ENCODE results near the gene CHST8.

CHST8 gene

GRCh38 chr19:33580026-33580644, 41.6 kb upstream of the CHST8 start:
- Histone ChIP-seq H3K9ac (ENCODE audit: low read length) (no peak overlapping the region), H3K27me3 (ENCODE audit: insufficient read depth, low read length) (no peaks in the 10 kb centered on the region), H3K4me3 (ENCODE audit: low read depth, low read length) (no peak overlapping the region), H3K36me3 (ENCODE audit: control insufficient read depth in 1 of 2, insufficient read depth in 2 of 2, low read length in 2 of 2) (no peaks in the 10 kb centered on the region), H2BK120ac (ENCODE audit: insufficient read depth, low read length, poor library complexity) (no peak overlapping the region), H3K79me1 (ENCODE audit: low read length) (no peaks in the 10 kb centered on the region), H4K91ac (ENCODE audit: low read depth, low read length) (no peak overlapping the region), H4K8ac (ENCODE audit: low read depth, low read length) (no peak overlapping the region), H2AK5ac (ENCODE audit: low read length) (no peak overlapping the region), H3K27ac (ENCODE audit: low read depth, low read length) (no peak overlapping the region), H3K14ac (ENCODE audit: low read length) (no peak overlapping the region), H3K23ac (ENCODE audit: low read length) (no peak overlapping the region), H3K79me2 (ENCODE audit: control insufficient read depth, insufficient read depth, low read length, poor library complexity) (no peaks in the 10 kb centered on the region), H2BK5ac (ENCODE audit: low read depth, low read length, poor library complexity) (no peak overlapping the region), H4K12ac (ENCODE audit: low read depth, low read length) (no peak overlapping the region), H3K4me2 (ENCODE audit: low read length) (no peak overlapping the region), H3K4me1 (ENCODE audit: control insufficient read depth in 1 of 2, insufficient read depth in 2 of 2, low read length in 2 of 2) (peaks cover 0 to 3% of the 10 kb centered on the region in 2 experiments), H2AFZ (ENCODE audit: insufficient read depth, low read length, poor library complexity) (no peak overlapping the region), H3K9me3 (ENCODE audit: insufficient read depth, low read depth, low read length) (no peaks in the 10 kb centered on the region), H2BK12ac (ENCODE audit: low read length) (no peak overlapping the region), H3K18ac (ENCODE audit: low read length) (no peak overlapping the region), H3K4ac (ENCODE audit: low read depth, low read length) (no peak overlapping the region)
- WGBS (ENCODE audit: extremely low coverage, insufficient coverage, insufficient read length) = no CpG with 5 or more reads among the region's 10 CpGs
- no peak for DNase-seq

- Histone ChIP-seq H3K27ac (ENCODE audit: low read depth, low read length) (no peak overlapping the region), H3K14ac (ENCODE audit: low read length) (no peak overlapping the region), H3K9ac (ENCODE audit: low read length) (no peak overlapping the region), H3K4me1 (ENCODE audit: control insufficient read depth in 1 of 2, insufficient read depth in 2 of 2, low read length in 2 of 2) (peaks cover 0 to 3% of the 10 kb centered on the region in 2 experiments), H4K12ac (ENCODE audit: low read depth, low read length) (no peak overlapping the region), H2AK5ac (ENCODE audit: low read length) (no peak overlapping the region), H2BK12ac (ENCODE audit: low read length) (no peak overlapping the region), H4K8ac (ENCODE audit: low read depth, low read length) (no peak overlapping the region), H3K79me2 (ENCODE audit: control insufficient read depth, insufficient read depth, low read length, poor library complexity) (no peaks in the 10 kb centered on the region), H3K4me3 (ENCODE audit: low read depth, low read length) (no peak overlapping the region), H2BK120ac (ENCODE audit: insufficient read depth, low read length, poor library complexity) (no peak overlapping the region), H3K36me3 (ENCODE audit: control insufficient read depth in 1 of 2, insufficient read depth in 2 of 2, low read length in 2 of 2) (no peaks in the 10 kb centered on the region), H3K18ac (ENCODE audit: low read length) (no peak overlapping the region), H2BK5ac (ENCODE audit: low read depth, low read length, poor library complexity) (no peak overlapping the region), H3K4ac (ENCODE audit: low read depth, low read length) (no peak overlapping the region), H3K27me3 (ENCODE audit: insufficient read depth, low read length) (no peaks in the 10 kb centered on the region), H4K91ac (ENCODE audit: low read depth, low read length) (no peak overlapping the region), H2AFZ (ENCODE audit: insufficient read depth, low read length, poor library complexity) (no peak overlapping the region), H3K23ac (ENCODE audit: low read length) (no peak overlapping the region), H3K9me3 (ENCODE audit: insufficient read depth, low read depth, low read length) (no peaks in the 10 kb centered on the region), H3K79me1 (ENCODE audit: low read length) (no peaks in the 10 kb centered on the region), H3K4me2 (ENCODE audit: low read length) (no peak overlapping the region)
- no peak for DNase-seq
- no CpG with 5 or more reads among the region's 8 CpGs for WGBS (ENCODE audit: extremely low coverage, insufficient coverage, insufficient read length)
Measured at GRCh38 chr19:33580645-33581037, 41.1 kb upstream of the CHST8 start.

GRCh38 chr19:33582914-33583313, 38.8 kb upstream of the CHST8 start:
- H3K9ac ChIP-seq (ENCODE audit: low read length) = no peak overlapping the region
- H4K8ac ChIP-seq (ENCODE audit: low read depth, low read length) = no peak overlapping the region
- H4K91ac ChIP-seq (ENCODE audit: low read depth, low read length) = no peak overlapping the region
- no peak overlapping the region for H3K4me3 ChIP-seq (ENCODE audit: low read depth, low read length)
- no peak overlapping the region for H3K4me2 ChIP-seq (ENCODE audit: low read length)
- no peak overlapping the region for H3K14ac ChIP-seq (ENCODE audit: low read length)
- H2AFZ ChIP-seq (ENCODE audit: insufficient read depth, low read length, poor library complexity) = no peak overlapping the region
- no CpG with 5 or more reads among the region's 4 CpGs for WGBS (ENCODE audit: extremely low coverage, insufficient coverage, insufficient read length)
- no peaks in the 10 kb centered on the region for H3K79me2 ChIP-seq (ENCODE audit: control insufficient read depth, insufficient read depth, low read length, poor library complexity)
- no peak overlapping the region for H3K27ac ChIP-seq (ENCODE audit: low read depth, low read length)
- no peak overlapping the region for H3K23ac ChIP-seq (ENCODE audit: low read length)
- H3K9me3 ChIP-seq (ENCODE audit: insufficient read depth, low read depth, low read length) = no peaks in the 10 kb centered on the region
- no peak overlapping the region for H2BK5ac ChIP-seq (ENCODE audit: low read depth, low read length, poor library complexity)
- peaks cover 0 to 3% of the 10 kb centered on the region in 2 experiments for H3K4me1 ChIP-seq (ENCODE audit: control insufficient read depth in 1 of 2, insufficient read depth in 2 of 2, low read length in 2 of 2)
- H2BK120ac ChIP-seq (ENCODE audit: insufficient read depth, low read length, poor library complexity) = no peak overlapping the region
- H2BK12ac ChIP-seq (ENCODE audit: low read length) = no peak overlapping the region
- no peak for DNase-seq
- no peak overlapping the region for H3K18ac ChIP-seq (ENCODE audit: low read length)
- no peaks in the 10 kb centered on the region for H3K79me1 ChIP-seq (ENCODE audit: low read length)
- H3K36me3 ChIP-seq (ENCODE audit: control insufficient read depth in 1 of 2, insufficient read depth in 2 of 2, low read length in 2 of 2) = no peaks in the 10 kb centered on the region
- no peak overlapping the region for H3K4ac ChIP-seq (ENCODE audit: low read depth, low read length)
- H2AK5ac ChIP-seq (ENCODE audit: low read length) = no peak overlapping the region
- no peaks in the 10 kb centered on the region for H3K27me3 ChIP-seq (ENCODE audit: insufficient read depth, low read length)
- H4K12ac ChIP-seq (ENCODE audit: low read depth, low read length) = no peak overlapping the region

GRCh38 chr19:33587150-33587549, 34.6 kb upstream of the CHST8 start:
- Histone ChIP-seq H2AK5ac (ENCODE audit: low read length) (no peak overlapping the region), H4K91ac (ENCODE audit: low read depth, low read length) (no peak overlapping the region), H3K79me2 (ENCODE audit: control insufficient read depth, insufficient read depth, low read length, poor library complexity) (no peaks in the 10 kb centered on the region), H2BK12ac (ENCODE audit: low read length) (no peak overlapping the region), H3K18ac (ENCODE audit: low read length) (no peak overlapping the region), H3K23ac (ENCODE audit: low read length) (no peak overlapping the region), H3K4me2 (ENCODE audit: low read length) (no peak overlapping the region), H3K27me3 (ENCODE audit: insufficient read depth, low read length) (no peaks in the 10 kb centered on the region), H3K9me3 (ENCODE audit: insufficient read depth, low read depth, low read length) (peaks cover 2% of the 10 kb centered on the region), H3K14ac (ENCODE audit: low read length) (no peak overlapping the region), H3K79me1 (ENCODE audit: low read length) (no peaks in the 10 kb centered on the region), H3K9ac (ENCODE audit: low read length) (no peak overlapping the region), H3K27ac (ENCODE audit: low read depth, low read length) (no peak overlapping the region), H3K4ac (ENCODE audit: low read depth, low read length) (no peak overlapping the region), H2AFZ (ENCODE audit: insufficient read depth, low read length, poor library complexity) (no peak overlapping the region), H2BK120ac (ENCODE audit: insufficient read depth, low read length, poor library complexity) (no peak overlapping the region), H3K36me3 (ENCODE audit: control insufficient read depth in 1 of 2, insufficient read depth in 2 of 2, low read length in 2 of 2) (no peaks in the 10 kb centered on the region), H3K4me1 (ENCODE audit: control insufficient read depth in 1 of 2, insufficient read depth in 2 of 2, low read length in 2 of 2) (no peaks in the 10 kb centered on the region), H4K8ac (ENCODE audit: low read depth, low read length) (no peak overlapping the region), H2BK5ac (ENCODE audit: low read depth, low read length, poor library complexity) (no peak overlapping the region), H3K4me3 (ENCODE audit: low read depth, low read length) (no peak overlapping the region), H4K12ac (ENCODE audit: low read depth, low read length) (no peak overlapping the region)
- DNase-seq = no peak
- no CpG with 5 or more reads among the region's 2 CpGs for WGBS (ENCODE audit: extremely low coverage, insufficient coverage, insufficient read length)

Measured in trophoblast cell (in vitro differentiated cells and primary cell).